SU-DHL-6 (cell line): ENCODE results near the gene LRRN4CL.

Experiments used
- H2AFZ ChIP-seq: fragments of 200-600 bp; sonication (generic); 2 replicates; pipeline ENCODE4 v1.6.1; 2014; ENCODE audit warnings: low read depth, mild to moderate bottlenecking, moderate library complexity, mixed read lengths, antibody characterized with exemption, low read length; ENCODE audit not compliant: severe bottlenecking
- H3F3A ChIP-seq: fragments of 200-600 bp; shearing (Covaris generic); 2 replicates; pipeline ENCODE4 v1.6.0; 2016; ENCODE audit warnings: antibody characterized with exemption, mild to moderate bottlenecking; ENCODE audit not compliant: insufficient read depth
- H3K27ac ChIP-seq: fragments of 200-600 bp; sonication (generic); 2 replicates; pipeline ENCODE4 v1.5.1; 2016; ENCODE audit warnings: low read depth, mild to moderate bottlenecking, low read length, moderate library complexity, mixed read lengths
- H3K27me3 ChIP-seq: fragments of 200-600 bp; sonication (generic), shearing (Covaris generic); 2 replicates; pipeline ENCODE4 v1.6.0; 2014; ENCODE audit warnings: mild to moderate bottlenecking, low read length
- H3K36me3 ChIP-seq: fragments of 200-600 bp; sonication (generic); 2 replicates; pipeline ENCODE4 v1.6.1; 2014; ENCODE audit warnings: mild to moderate bottlenecking, low read length, mixed read lengths
- H3K4me2 ChIP-seq: fragments of 300-600, 200-600 bp; shearing (Covaris generic), sonication (generic); 2 replicates; pipeline ENCODE4 v1.6.0; 2014; ENCODE audit warnings: low read length, low read depth, mild to moderate bottlenecking; ENCODE audit not compliant: poor library complexity, severe bottlenecking
- H3K4me3 ChIP-seq: fragments of 200-600 bp; sonication (generic); 2 replicates; pipeline ENCODE4 v1.5.1; 2014; ENCODE audit warnings: antibody characterized with exemption, low read length, mild to moderate bottlenecking, mixed read lengths; ENCODE audit not compliant: insufficient read depth, poor library complexity, severe bottlenecking
- H3K79me2 ChIP-seq: fragments of 200-600 bp; sonication (generic); 2 replicates; pipeline ENCODE4 v1.6.1; 2014; ENCODE audit warnings: mild to moderate bottlenecking, low read length, moderate library complexity; ENCODE audit not compliant: insufficient read depth
- H3K9ac ChIP-seq: fragments of 200-600 bp; sonication (generic); 2 replicates; pipeline ENCODE4 v1.7.0; 2014; ENCODE audit warnings: mild to moderate bottlenecking, low read length
- H3K9me2 ChIP-seq: fragments of 200-600 bp; sonication (generic); replicated peaks from 2 replicates; pipeline ENCODE4 v1.6.1; 2014; ENCODE audit warnings: low read length; ENCODE audit not compliant: insufficient read depth
- H3K9me3 ChIP-seq: fragments of 200-600 bp; sonication (generic); 2 replicates; pipeline ENCODE4 v1.6.1; 2014; ENCODE audit warnings: low read length, mixed read lengths; ENCODE audit not compliant: insufficient read depth
- H4K20me1 ChIP-seq: fragments of 200-600 bp; sonication (generic); 2 replicates; pipeline ENCODE4 v1.6.1; 2014; ENCODE audit warnings: low read depth, mild to moderate bottlenecking, antibody characterized with exemption, low read length, moderate library complexity, mixed read lengths
- EZH2phosphoT487 ChIP-seq: fragments of 200-600 bp; sonication (generic), shearing (Covaris generic); conservative IDR thresholded peaks from 2 replicates; pipeline ENCODE4 v1.6.1; 2018; ENCODE audit warnings: mild to moderate bottlenecking, antibody characterized with exemption, low read length, moderate library complexity, mixed read lengths
- TF ChIP-seq, protein P1 (sequence below): fragments of 200-600 bp; sonication (generic); IDR thresholded peaks from one replicate; pipeline ENCODE4 v1.5.1; 2017; ENCODE audit warnings: antibody characterized with exemption, mild to moderate bottlenecking, low read length, moderate library complexity; ENCODE audit not compliant: insufficient read depth, poor library complexity, severe bottlenecking

Gene LRRN4CL

GRCh38 chr11:62648967-62649364 lies 40.4 kb downstream of the LRRN4CL start:
- no peak overlapping the region for H2AFZ ChIP-seq
- H3K4me2 ChIP-seq = no peak overlapping the region
- peaks cover 46% of the 10 kb centered on the region for H3K79me2 ChIP-seq
- H3K9me2 ChIP-seq = no peaks in the 10 kb centered on the region
- TF ChIP-seq, protein P1, sequence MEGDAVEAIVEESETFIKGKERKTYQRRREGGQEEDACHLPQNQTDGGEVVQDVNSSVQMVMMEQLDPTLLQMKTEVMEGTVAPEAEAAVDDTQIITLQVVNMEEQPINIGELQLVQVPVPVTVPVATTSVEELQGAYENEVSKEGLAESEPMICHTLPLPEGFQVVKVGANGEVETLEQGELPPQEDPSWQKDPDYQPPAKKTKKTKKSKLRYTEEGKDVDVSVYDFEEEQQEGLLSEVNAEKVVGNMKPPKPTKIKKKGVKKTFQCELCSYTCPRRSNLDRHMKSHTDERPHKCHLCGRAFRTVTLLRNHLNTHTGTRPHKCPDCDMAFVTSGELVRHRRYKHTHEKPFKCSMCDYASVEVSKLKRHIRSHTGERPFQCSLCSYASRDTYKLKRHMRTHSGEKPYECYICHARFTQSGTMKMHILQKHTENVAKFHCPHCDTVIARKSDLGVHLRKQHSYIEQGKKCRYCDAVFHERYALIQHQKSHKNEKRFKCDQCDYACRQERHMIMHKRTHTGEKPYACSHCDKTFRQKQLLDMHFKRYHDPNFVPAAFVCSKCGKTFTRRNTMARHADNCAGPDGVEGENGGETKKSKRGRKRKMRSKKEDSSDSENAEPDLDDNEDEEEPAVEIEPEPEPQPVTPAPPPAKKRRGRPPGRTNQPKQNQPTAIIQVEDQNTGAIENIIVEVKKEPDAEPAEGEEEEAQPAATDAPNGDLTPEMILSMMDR = no peak
- no peak for TF ChIP-seq EZH2phosphoT487
- no peak overlapping the region for H3K9ac ChIP-seq
- no peak overlapping the region for H3K4me3 ChIP-seq
- H3K27ac ChIP-seq = no peak overlapping the region
- H3K9me3 ChIP-seq = no peaks in the 10 kb centered on the region
- H3K27me3 ChIP-seq = no peaks in the 10 kb centered on the region
- no peaks in the 10 kb centered on the region for H3K36me3 ChIP-seq
- peaks cover 4% of the 10 kb centered on the region for H3F3A ChIP-seq
- no peaks in the 10 kb centered on the region for H4K20me1 ChIP-seq

GRCh38 chr11:62648185-62648966 lies 41.0 kb downstream of the LRRN4CL start:
- H3K4me2 ChIP-seq = no peak overlapping the region
- H3K27ac ChIP-seq = no peak overlapping the region
- H3K4me3 ChIP-seq = no peak overlapping the region
- H3K79me2 ChIP-seq = peaks cover 52% of the 10 kb centered on the region
- peaks cover 4% of the 10 kb centered on the region for H3F3A ChIP-seq
- H2AFZ ChIP-seq = no peak overlapping the region
- no peaks in the 10 kb centered on the region for H3K9me3 ChIP-seq
- no peak overlapping the region for H3K9ac ChIP-seq
- no peaks in the 10 kb centered on the region for H4K20me1 ChIP-seq
- no peak for TF ChIP-seq EZH2phosphoT487
- TF ChIP-seq, protein P1 = no peak
- no peaks in the 10 kb centered on the region for H3K27me3 ChIP-seq
- no peaks in the 10 kb centered on the region for H3K9me2 ChIP-seq
- no peaks in the 10 kb centered on the region for H3K36me3 ChIP-seq

- no peaks in the 10 kb centered on the region for H3K9me3 ChIP-seq
- no peak overlapping the region for H3K27ac ChIP-seq
- no peaks in the 10 kb centered on the region for H3K36me3 ChIP-seq
- H3K27me3 ChIP-seq = no peaks in the 10 kb centered on the region
- no peak overlapping the region for H3K9ac ChIP-seq
- peaks cover 4% of the 10 kb centered on the region for H3F3A ChIP-seq
- H3K79me2 ChIP-seq = peaks cover 55% of the 10 kb centered on the region
- no peak overlapping the region for H2AFZ ChIP-seq
- H4K20me1 ChIP-seq = no peaks in the 10 kb centered on the region
- H3K4me2 ChIP-seq = no peak overlapping the region
- TF ChIP-seq, protein P1 = no peak
- TF ChIP-seq EZH2phosphoT487 = no peak
- H3K4me3 ChIP-seq = no peak overlapping the region
- H3K9me2 ChIP-seq = no peaks in the 10 kb centered on the region
These were observed 41.7 kb downstream of the LRRN4CL start for GRCh38 chr11:62647609-62648005.
